Measurements from ENCODE around the gene TDRD6. TPM values are rescaled to one million over a fixed set of nuclear protein-coding genes. Genes with fewer than 3 reads are reported as not detected.
"Not testable (repeated sequence)": the region's sequence is repeated elsewhere in the genome, so short reads cannot be mapped to it uniquely, and the experiment has no call there.

The TDRD6 gene
- not detected in 2 replicates for total RNA-seq

GRCh38 chr6:46687619-46688097 is at the start of gene TDRD6:
Gene TDRD6 (plus strand): TSS chr6:46687885. CDS start chr6:46688129, 244 bp downstream.
- intact Hi-C loops (cut with micrococcal nuclease) = no loop called here

DNA sequence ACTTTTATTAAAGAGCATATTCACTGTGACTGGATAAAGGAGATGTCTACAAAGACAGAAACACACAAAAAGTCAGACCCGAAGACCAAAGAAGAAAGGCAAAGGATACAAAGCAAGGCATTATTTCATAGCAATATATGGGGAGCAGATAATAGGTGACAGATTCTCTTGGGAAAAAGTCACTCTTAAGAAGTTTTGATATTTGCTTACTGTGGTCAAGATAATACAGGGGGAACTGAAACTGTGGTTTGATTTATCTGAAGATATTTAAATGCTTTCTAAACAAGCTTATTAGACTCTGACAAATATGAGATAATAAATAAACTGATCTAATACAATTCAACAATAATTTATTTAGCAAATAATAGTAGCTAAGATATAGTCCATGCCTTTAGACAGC is 49.8 kb upstream of the TDRD6 start:
- intact Hi-C loops (cut with micrococcal nuclease) = no loop called here

GRCh38 chr6:46638650-46639049 is 49.0 kb upstream of the TDRD6 start:
- intact Hi-C loops (cut with micrococcal nuclease) = no loop called here

- intact Hi-C loops (cut with micrococcal nuclease) = no loop called here
These were observed 44.5 kb upstream of the TDRD6 start for GRCh38 chr6:46642928-46643751.

DNA sequence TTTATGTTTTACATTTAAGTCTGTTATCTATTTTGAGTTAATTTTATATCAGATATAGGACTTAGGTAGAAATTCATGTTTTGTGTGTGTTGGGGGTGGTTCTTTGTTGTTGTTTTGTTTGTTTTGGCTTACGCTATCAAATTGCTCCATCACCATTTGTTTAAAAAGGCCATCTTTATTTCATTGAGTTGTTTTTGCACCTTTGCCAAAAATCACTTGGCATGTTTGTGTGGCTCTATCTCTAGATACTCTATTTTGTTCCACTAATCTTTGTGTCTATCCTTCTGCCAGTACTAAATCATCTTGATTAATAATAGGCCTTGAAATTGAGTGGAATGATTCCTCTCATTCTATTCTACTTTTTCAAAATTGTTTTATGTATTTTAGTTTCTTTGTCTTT is 42.4 kb upstream of the TDRD6 start:
- intact Hi-C loops (cut with micrococcal nuclease) = no loop called here

GRCh38 chr6:46648108-46648507 is 39.6 kb upstream of the TDRD6 start:
- intact Hi-C loops (cut with micrococcal nuclease) = not testable (repeated sequence)

DNA sequence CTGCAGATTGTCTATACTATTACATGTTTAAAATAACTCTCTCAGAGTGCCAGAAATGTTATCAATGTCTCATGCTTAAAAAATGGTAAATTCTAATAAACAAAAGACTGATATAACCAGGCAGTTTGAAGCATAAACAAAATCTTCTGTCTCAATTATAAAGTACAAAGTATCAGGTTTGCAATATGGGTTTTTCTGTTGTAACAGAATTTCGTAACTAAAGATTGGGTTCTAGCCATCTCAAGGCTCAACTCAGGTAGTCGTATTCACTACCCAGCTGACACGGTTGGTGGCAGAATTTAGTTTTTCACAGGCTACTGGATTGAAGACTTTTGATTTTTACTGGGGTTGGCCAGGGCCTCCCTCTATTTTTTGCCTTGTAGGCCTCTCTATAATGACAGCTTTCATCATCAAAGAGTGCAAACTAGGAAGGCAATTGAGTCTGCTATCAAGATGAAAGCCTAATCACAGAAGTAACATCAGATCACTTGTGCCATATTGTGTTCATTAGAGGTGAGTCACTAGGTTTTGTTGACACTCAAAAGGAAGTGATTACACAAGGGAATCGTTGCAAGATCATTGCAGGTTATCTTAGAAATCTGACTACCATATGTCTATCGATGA is 38.7 kb upstream of the TDRD6 start:
- intact Hi-C loops (cut with micrococcal nuclease) = no loop called here

DNA sequence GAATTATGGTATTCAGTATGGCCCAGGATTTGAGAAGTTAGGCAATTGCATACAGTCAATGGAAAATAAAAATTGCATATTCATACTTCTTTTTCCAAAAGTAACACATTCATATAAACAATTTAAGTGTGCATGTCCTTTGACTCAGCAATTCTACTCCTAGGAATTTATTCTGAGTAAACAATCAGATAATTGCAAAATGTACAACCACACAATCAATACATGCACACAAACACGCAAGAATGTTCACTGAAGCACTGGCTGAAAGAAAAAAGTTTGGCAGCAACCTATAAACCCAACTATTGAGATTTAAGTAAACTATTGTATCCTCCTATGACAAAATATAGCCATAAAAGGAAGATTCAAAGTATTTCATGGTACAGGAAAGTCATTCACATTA is 36.7 kb upstream of the TDRD6 start:
- intact Hi-C loops (cut with micrococcal nuclease) = loop anchor here (10.0 kb wide), 1 partner anchor 636 kb away; the partner anchor contains the start of gene CLIC5

- intact Hi-C loops (cut with micrococcal nuclease) = loop anchor here (1.0 to 10.0 kb wide), 2 partner anchors 523 to 637 kb away; partner anchors contain the start of genes CLIC5 and ENPP4
These were observed 35.9 kb upstream of the TDRD6 start for GRCh38 chr6:46651816-46652215.

- intact Hi-C loops (cut with micrococcal nuclease) = loop anchor here (1.0 to 10.0 kb wide), 2 partner anchors 523 to 637 kb away; partner anchors contain the start of genes CLIC5 and ENPP4
These were observed 35.5 kb upstream of the TDRD6 start for GRCh38 chr6:46652232-46652602.

GRCh38 chr6:46652603-46653438 is 34.9 kb upstream of the TDRD6 start, which contains the start of the genes CYP39A1 and SLC25A27:
Gene CYP39A1 (minus strand): TSS chr6:46652818. CDS start chr6:46652582, 236 bp downstream.
Gene SLC25A27 (plus strand): TSS chr6:46652975. CDS start chr6:46653193, 218 bp downstream.
- intact Hi-C loops (cut with micrococcal nuclease) = loop anchor here (1.0 to 10.0 kb wide), 2 partner anchors 524 to 638 kb away; partner anchors contain the start of genes CLIC5 and ENPP4

DNA sequence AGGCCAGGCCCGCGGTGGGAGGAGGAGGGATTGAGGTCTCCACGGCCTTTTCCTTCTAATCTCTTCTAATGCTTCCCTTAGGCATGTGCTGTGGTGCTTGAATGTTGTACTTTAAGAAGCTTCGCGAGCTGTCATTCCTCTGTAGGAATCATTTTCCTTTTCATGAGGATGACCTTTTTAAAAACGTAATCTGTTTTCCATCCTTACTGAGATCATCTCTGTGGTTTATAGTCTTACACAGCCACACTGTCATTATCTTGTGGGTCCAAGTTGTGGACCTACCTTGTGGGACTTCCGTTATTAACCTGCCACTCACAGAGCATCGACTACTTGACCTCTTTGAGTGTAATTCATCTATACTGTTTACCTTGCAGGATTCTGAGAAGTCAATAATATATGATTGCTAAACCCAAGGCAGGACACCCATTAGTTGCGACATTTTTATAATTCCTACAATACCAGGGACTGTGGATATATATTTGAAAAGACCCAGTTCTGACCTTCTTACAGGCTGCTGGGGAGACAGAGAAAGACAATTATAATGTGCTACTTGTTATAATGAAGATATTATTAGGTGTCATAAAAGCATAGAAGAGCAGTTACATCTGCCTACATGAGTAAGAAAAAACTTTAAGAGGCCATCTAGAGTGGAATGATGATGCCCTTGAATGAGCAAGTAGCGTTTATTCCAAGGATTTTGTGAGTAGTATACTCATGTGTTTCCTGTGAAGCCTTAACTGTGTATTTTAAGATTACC is 34.1 kb upstream of the TDRD6 start:
- intact Hi-C loops (cut with micrococcal nuclease) = loop anchor here (10.0 kb wide), 1 partner anchor 639 kb away; the partner anchor contains the start of gene CLIC5

- intact Hi-C loops (cut with micrococcal nuclease) = loop anchor here (10.0 kb wide), 1 partner anchor 641 kb away; the partner anchor contains the start of gene CLIC5
These were observed 31.9 kb upstream of the TDRD6 start for GRCh38 chr6:46655803-46656202.

- intact Hi-C loops (cut with micrococcal nuclease) = loop anchor here (10.0 kb wide), 1 partner anchor 643 kb away; the partner anchor contains the start of gene CLIC5
These were observed 30.0 kb upstream of the TDRD6 start for GRCh38 chr6:46657642-46658041.

DNA sequence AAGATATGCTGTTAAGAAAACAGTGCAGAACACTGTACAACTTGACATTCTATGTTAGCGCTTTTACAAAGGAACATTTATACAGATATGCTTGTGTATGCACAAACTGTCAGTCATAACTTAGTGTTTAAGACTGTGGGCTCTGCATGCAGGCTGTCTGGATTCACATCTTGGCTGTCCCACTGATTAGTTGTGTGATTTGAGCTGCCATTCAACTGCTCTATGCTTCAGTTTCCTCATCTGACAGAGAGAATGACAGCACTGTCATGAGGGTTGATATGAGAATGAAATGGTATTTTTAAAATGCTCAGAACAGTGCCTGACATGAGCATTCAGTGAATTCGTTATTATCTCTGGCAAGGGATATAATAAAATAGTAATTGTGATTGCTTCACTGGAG is 26.2 kb upstream of the TDRD6 start:
- intact Hi-C loops (cut with micrococcal nuclease) = no loop called here

DNA sequence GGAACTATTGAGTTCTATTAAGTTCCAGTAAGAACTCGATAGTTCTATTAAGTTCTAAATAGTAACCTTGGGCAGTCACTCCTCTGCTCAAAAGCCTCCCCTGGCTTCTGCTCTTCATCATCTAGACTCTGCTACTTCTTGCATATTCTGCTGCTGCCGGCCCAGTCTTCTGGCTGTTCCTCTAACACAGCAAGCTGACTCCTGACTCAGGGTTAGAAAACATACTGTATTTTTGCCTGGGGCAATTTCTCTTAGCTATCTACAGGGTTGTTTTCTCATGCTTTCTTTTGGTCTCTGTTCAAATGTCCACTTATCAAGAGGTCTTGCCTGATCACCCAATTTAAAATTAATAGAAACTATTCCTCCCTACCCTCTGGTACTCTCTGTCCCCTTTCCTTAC is 20.3 kb upstream of the TDRD6 start:
- intact Hi-C loops (cut with micrococcal nuclease) = no loop called here

GRCh38 chr6:46674410-46674809 is 13.3 kb upstream of the TDRD6 start:
- intact Hi-C loops (cut with micrococcal nuclease) = no loop called here

- intact Hi-C loops (cut with micrococcal nuclease) = no loop called here
These were observed 10.9 kb upstream of the TDRD6 start for GRCh38 chr6:46676604-46677313.

GRCh38 chr6:46677314-46677654 is 10.4 kb upstream of the TDRD6 start:
- intact Hi-C loops (cut with micrococcal nuclease) = no loop called here

DNA sequence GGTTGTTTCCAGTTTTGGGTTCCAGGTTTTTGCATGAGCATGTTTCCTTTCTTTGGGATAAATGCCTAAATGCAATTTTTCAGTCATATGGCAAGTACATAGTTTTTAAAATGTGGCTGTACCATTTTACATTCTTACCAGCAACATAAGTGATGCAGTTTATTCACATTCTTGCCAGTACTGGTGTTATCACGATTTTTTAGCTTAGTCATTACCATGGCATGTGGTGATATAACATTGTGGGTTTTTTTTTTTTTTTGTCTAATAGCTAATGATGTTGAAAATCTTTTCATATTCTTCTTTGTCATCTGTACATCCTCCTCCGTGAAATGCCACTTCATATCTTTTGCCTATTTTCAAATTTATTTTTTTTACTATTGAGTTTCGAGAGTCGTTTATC is 2.9 kb upstream of the TDRD6 start:
- intact Hi-C loops (cut with micrococcal nuclease) = no loop called here

Data from T-helper 2 cell treated with Interferon-gamma antibody and Interleukin-4, amounts not matched to agents 100 ng/mL and 5 ng/mL, for 36 hours (primary cell).